BLaER1 (cell line): ENCODE data around the gene TENT4A.

Source experiments
- H3K27ac ChIP-seq: shearing (Covaris generic); formaldehyde crosslinking; 2 replicates; pipeline ENCODE4 v1.8.1; 2022
- H3K27me3 ChIP-seq: shearing (Covaris generic); formaldehyde crosslinking; 2 replicates; pipeline ENCODE4 v1.8.1; 2022
- H3K36me3 ChIP-seq: shearing (Covaris generic); formaldehyde crosslinking; 2 replicates; pipeline ENCODE4 v1.8.1; 2022
- H3K4me1 ChIP-seq: shearing (Covaris generic); formaldehyde crosslinking; 2 replicates; pipeline ENCODE4 v1.8.1; 2022
- H3K4me2 ChIP-seq: shearing (Covaris generic); formaldehyde crosslinking; 2 replicates; pipeline ENCODE4 v1.8.1; 2022
- H3K4me3 ChIP-seq: shearing (Covaris generic); formaldehyde crosslinking; 2 replicates; pipeline ENCODE4 v1.8.1; 2022
- H3K9ac ChIP-seq: shearing (Covaris generic); formaldehyde crosslinking; 2 replicates; pipeline ENCODE4 v1.8.1; 2022
- H3K9me3 ChIP-seq: shearing (Covaris generic); formaldehyde crosslinking; 2 replicates; pipeline ENCODE4 v1.8.1; 2022
- H4K20me1 ChIP-seq: shearing (Covaris generic); formaldehyde crosslinking; 2 replicates; pipeline ENCODE4 v1.8.1; 2022
- Cebpa-rat ChIP-seq: shearing (Covaris generic); IDR thresholded peaks from 2 replicates; pipeline ENCODE4 v1.8.1; 2022

The TENT4A gene

GRCh38 chr5:6728795-6729183 lies 15.6 kb downstream of the TENT4A start:
- Histone ChIP-seq H3K4me2 (peak overlapping the region; percentile 88), H3K27me3 (no peaks in the 10 kb centered on the region), H3K4me1 (peaks cover 100% of the 10 kb centered on the region), H3K27ac (peak overlapping the region; percentile 68), H3K9me3 (no peaks in the 10 kb centered on the region), H3K9ac (no peak overlapping the region), H3K4me3 (no peak overlapping the region), H4K20me1 (peaks cover 100% of the 10 kb centered on the region), H3K36me3 (peaks cover 47% of the 10 kb centered on the region)
- no peak for TF ChIP-seq Cebpa-rat

GRCh38 chr5:6729386-6730310 lies 16.4 kb downstream of the TENT4A start:
- peaks cover 100% of the 10 kb centered on the region for H3K4me1 ChIP-seq
- peaks cover 100% of the 10 kb centered on the region for H4K20me1 ChIP-seq
- H3K27ac ChIP-seq, result peak overlapping the region; percentile 47
- no peaks in the 10 kb centered on the region for H3K27me3 ChIP-seq
- H3K9me3 ChIP-seq, result no peaks in the 10 kb centered on the region
- peak overlapping the region; percentile 31; the same call in 1 of the 2 replicates for H3K9ac ChIP-seq
- peaks cover 47% of the 10 kb centered on the region for H3K36me3 ChIP-seq
- no peak overlapping the region for H3K4me3 ChIP-seq
- no peak for TF ChIP-seq Cebpa-rat
- H3K4me2 ChIP-seq, result peak overlapping the region; percentile 88

- peak overlapping the region; percentile 88 for H3K4me2 ChIP-seq
- H3K4me3 ChIP-seq, result no peak overlapping the region
- peak overlapping the region; percentile 47; the same call in 1 of the 2 replicates for H3K27ac ChIP-seq
- no peak for TF ChIP-seq Cebpa-rat
- H3K36me3 ChIP-seq, result peaks cover 42% of the 10 kb centered on the region
- peaks cover 100% of the 10 kb centered on the region for H4K20me1 ChIP-seq
- H3K9me3 ChIP-seq, result no peaks in the 10 kb centered on the region
- H3K4me1 ChIP-seq, result peaks cover 100% of the 10 kb centered on the region
- H3K9ac ChIP-seq, result no peak overlapping the region
- no peaks in the 10 kb centered on the region for H3K27me3 ChIP-seq
These were observed 17.2 kb downstream of the TENT4A start for GRCh38 chr5:6730407-6730806.

GRCh38 chr5:6730807-6731206 lies 17.6 kb downstream of the TENT4A start:
- H3K9me3 ChIP-seq, result no peaks in the 10 kb centered on the region
- TF ChIP-seq Cebpa-rat, result no peak
- H3K27ac ChIP-seq, result no peak overlapping the region
- peaks cover 100% of the 10 kb centered on the region for H3K4me1 ChIP-seq
- H3K4me3 ChIP-seq, result no peak overlapping the region
- peak overlapping the region; percentile 65; the same call in 1 of the 2 replicates for H3K4me2 ChIP-seq
- H3K27me3 ChIP-seq, result no peaks in the 10 kb centered on the region
- no peak overlapping the region for H3K9ac ChIP-seq
- H3K36me3 ChIP-seq, result peaks cover 40% of the 10 kb centered on the region
- H4K20me1 ChIP-seq, result peaks cover 100% of the 10 kb centered on the region

- H4K20me1 ChIP-seq, result peaks cover 100% of the 10 kb centered on the region
- peaks cover 97% of the 10 kb centered on the region for H3K4me1 ChIP-seq
- no peak overlapping the region for H3K4me3 ChIP-seq
- H3K36me3 ChIP-seq, result peaks cover 43% of the 10 kb centered on the region
- no peaks in the 10 kb centered on the region for H3K27me3 ChIP-seq
- H3K9me3 ChIP-seq, result no peaks in the 10 kb centered on the region
- peak overlapping the region; percentile 65 for H3K4me2 ChIP-seq
- no peak overlapping the region for H3K9ac ChIP-seq
- TF ChIP-seq Cebpa-rat, result no peak
- peak overlapping the region; percentile 16; the same call in 1 of the 2 replicates for H3K27ac ChIP-seq
These were observed 18.4 kb downstream of the TENT4A start for GRCh38 chr5:6731465-6732237.

- no peak for TF ChIP-seq Cebpa-rat
- peak overlapping the region; percentile 65 for H3K4me2 ChIP-seq
- peak overlapping the region; percentile 27 for H3K9ac ChIP-seq
- no peaks in the 10 kb centered on the region for H3K27me3 ChIP-seq
- H3K36me3 ChIP-seq, result peaks cover 54% of the 10 kb centered on the region
- peaks cover 100% of the 10 kb centered on the region for H4K20me1 ChIP-seq
- H3K4me3 ChIP-seq, result no peak overlapping the region
- no peaks in the 10 kb centered on the region for H3K9me3 ChIP-seq
- H3K27ac ChIP-seq, result peak overlapping the region; percentile 42; the same call in 1 of the 2 replicates
- H3K4me1 ChIP-seq, result peaks cover 85% of the 10 kb centered on the region
These were observed 19.6 kb downstream of the TENT4A start for GRCh38 chr5:6732634-6733410.

- peak overlapping the region; percentile 65 for H3K4me2 ChIP-seq
- peaks cover 77% of the 10 kb centered on the region for H3K4me1 ChIP-seq
- 0 out of 2 replicates have a peak overlapping the region, but pooled peaks have one; percentile 42 for H3K27ac ChIP-seq
- no peak overlapping the region for H3K4me3 ChIP-seq
- H4K20me1 ChIP-seq, result peaks cover 100% of the 10 kb centered on the region
- H3K9me3 ChIP-seq, result no peaks in the 10 kb centered on the region
- H3K9ac ChIP-seq, result peak overlapping the region; percentile 27
- H3K27me3 ChIP-seq, result no peaks in the 10 kb centered on the region
- peaks cover 62% of the 10 kb centered on the region for H3K36me3 ChIP-seq
- no peak for TF ChIP-seq Cebpa-rat
These were observed 20.4 kb downstream of the TENT4A start for GRCh38 chr5:6733411-6734242.

GRCh38 chr5:6734243-6734700 lies 21.0 kb downstream of the TENT4A start:
- no peak overlapping the region for H3K27ac ChIP-seq
- H3K4me3 ChIP-seq, result no peak overlapping the region
- peaks cover 100% of the 10 kb centered on the region for H4K20me1 ChIP-seq
- no peak overlapping the region for H3K9ac ChIP-seq
- peaks cover 71% of the 10 kb centered on the region for H3K4me1 ChIP-seq
- TF ChIP-seq Cebpa-rat, result no peak
- 0 out of 2 replicates have a peak overlapping the region, but pooled peaks have one; percentile 13 for H3K4me2 ChIP-seq
- no peaks in the 10 kb centered on the region for H3K9me3 ChIP-seq
- H3K27me3 ChIP-seq, result no peaks in the 10 kb centered on the region
- H3K36me3 ChIP-seq, result peaks cover 69% of the 10 kb centered on the region
